Activated T-helper 17 cell treated with anti-CD3 and anti-CD28 coated beads, Interleukin-2, amount 50 U/mL, for 72 hours (primary cell): ENCODE measurements around the gene ODAD2. TPM values are rescaled to one million over a fixed set of nuclear protein-coding genes. Genes with fewer than 3 reads are reported as not detected.
A peak's percentile ranks its signal among the peaks of the same experiment; 100 is the strongest.
"Not testable (repeated sequence)": the region's sequence is repeated elsewhere in the genome, so short reads cannot be mapped to it uniquely, and the experiment has no call there.

Experiments
- ATAC-seq: fragments of 150-1000 bp; cut with Tn5 transposase; replicated peaks from 2 replicates; pipeline ENCODE4 v1.10.0; 2021; ENCODE audit warnings: mild to moderate bottlenecking, moderate library complexity
- H3K27ac Mint-ChIP-seq: one replicate; pipeline ENCODE4 v1.8.0; 2022; ENCODE audit warnings: mixed read lengths
- H3K27me3 Mint-ChIP-seq: one replicate; pipeline ENCODE4 v1.8.0; 2022; ENCODE audit warnings: mixed read lengths
- H3K36me3 Mint-ChIP-seq: one replicate; pipeline ENCODE4 v1.8.0; 2022; ENCODE audit warnings: low read depth, mild to moderate bottlenecking, mixed read lengths
- H3K4me1 Mint-ChIP-seq: one replicate; pipeline ENCODE4 v1.8.0; 2022; ENCODE audit warnings: mixed read lengths
- H3K4me3 Mint-ChIP-seq: one replicate; pipeline ENCODE4 v1.8.0; 2022; ENCODE audit warnings: mild to moderate bottlenecking, mixed read lengths
- H3K9me3 Mint-ChIP-seq: one replicate; pipeline ENCODE4 v1.8.0; 2022; ENCODE audit warnings: mixed read lengths
- total RNA-seq, 2 donors: library from RNA; stranded (reverse); gene quantifications; one replicate each; pipeline ENCODE4 v1.2.3, GENCODE V29; 2022

Gene ODAD2
- total RNA-seq, 2 donors from 2014 or later, result 0.08 TPM; not detected in 1

DNA sequence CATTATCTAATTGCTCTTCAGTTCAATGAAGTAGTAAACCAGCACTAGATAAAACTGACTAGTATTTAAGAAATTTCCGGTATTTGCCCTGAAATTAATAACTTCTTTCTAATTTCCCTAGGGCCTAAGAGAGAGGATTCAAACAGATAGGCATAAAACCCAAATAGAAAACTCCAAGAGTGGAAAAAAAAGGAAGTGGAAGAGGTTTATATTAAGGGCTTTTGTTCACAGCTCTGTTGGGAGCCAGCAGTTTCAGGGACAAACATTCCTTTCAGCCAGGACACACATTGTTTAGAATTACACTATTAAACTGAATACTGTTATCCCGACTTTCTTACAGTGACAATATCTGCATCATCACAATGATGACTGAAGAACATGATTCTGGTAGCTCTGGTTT, 3.6 kb downstream of the ODAD2 start:
- H3K36me3 Mint-ChIP-seq, result no peaks in the 10 kb centered on the region
- H3K9me3 Mint-ChIP-seq, result no peaks in the 10 kb centered on the region
- H3K27ac Mint-ChIP-seq, result no peak overlapping the region
- peaks cover 7% of the 10 kb centered on the region for H3K4me1 Mint-ChIP-seq
- no peak for ATAC-seq
- H3K27me3 Mint-ChIP-seq, result peaks cover 34% of the 10 kb centered on the region
- H3K4me3 Mint-ChIP-seq, result no peak overlapping the region

DNA sequence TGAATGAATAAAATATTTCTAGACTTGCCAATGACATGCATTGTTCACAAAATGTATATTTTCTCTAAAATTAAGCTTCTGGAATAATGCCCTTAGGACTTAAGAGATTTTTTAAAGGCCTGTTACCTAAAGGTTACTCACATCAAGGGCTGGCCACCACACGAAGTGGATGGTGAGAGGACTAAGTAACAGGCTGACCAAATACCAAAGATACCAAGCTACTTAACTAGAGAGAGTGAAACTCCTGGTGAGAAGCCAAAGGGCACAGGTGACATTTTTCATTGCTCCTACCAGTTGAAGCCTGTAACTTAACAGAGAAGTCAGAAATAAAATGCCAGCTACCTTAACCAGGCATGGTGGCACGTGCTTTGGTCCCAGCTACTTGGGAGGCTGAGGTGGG, 9.5 kb downstream of the ODAD2 start:
- ATAC-seq, H3K4me3 Mint-ChIP-seq, H3K36me3 Mint-ChIP-seq, H3K9me3 Mint-ChIP-seq, H3K4me1 Mint-ChIP-seq, H3K27ac Mint-ChIP-seq: not testable (repeated sequence)
- peaks cover 23% of the 10 kb centered on the region for H3K27me3 Mint-ChIP-seq

DNA sequence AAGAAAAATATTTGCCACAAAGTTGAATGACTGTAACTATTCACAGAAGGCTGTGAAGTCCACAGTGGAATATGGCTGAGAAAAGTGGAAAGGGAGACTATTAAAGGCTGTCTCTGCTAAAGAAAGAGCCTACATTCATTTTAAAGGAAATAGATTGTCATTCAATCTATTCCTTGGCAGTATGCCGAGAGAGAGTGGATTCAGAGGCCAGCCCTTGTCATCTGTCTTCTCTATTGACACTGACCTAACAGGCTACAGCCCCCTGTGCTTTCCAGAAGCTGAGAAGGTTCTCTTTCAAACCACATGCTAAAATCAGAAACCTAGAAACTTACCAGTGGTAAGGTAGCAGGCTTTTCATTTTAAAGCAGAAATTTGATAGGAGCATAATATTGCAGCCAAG, 12.1 kb downstream of the ODAD2 start:
- Mint-ChIP-seq H3K36me3 (no peaks in the 10 kb centered on the region), H3K27me3 (peaks cover 21% of the 10 kb centered on the region), H3K4me1 (no peaks in the 10 kb centered on the region), H3K27ac (no peak overlapping the region), H3K4me3 (no peak overlapping the region), H3K9me3 (no peaks in the 10 kb centered on the region)
- ATAC-seq, result no peak

- Mint-ChIP-seq H3K4me3 (no peak overlapping the region), H3K27ac (no peak overlapping the region), H3K4me1 (no peaks in the 10 kb centered on the region), H3K27me3 (peaks cover 17% of the 10 kb centered on the region), H3K36me3 (no peaks in the 10 kb centered on the region), H3K9me3 (peaks cover 3% of the 10 kb centered on the region)
- no peak for ATAC-seq
Measured at GRCh38 chr10:27982875-27983543, 15.9 kb downstream of the ODAD2 start.

DNA sequence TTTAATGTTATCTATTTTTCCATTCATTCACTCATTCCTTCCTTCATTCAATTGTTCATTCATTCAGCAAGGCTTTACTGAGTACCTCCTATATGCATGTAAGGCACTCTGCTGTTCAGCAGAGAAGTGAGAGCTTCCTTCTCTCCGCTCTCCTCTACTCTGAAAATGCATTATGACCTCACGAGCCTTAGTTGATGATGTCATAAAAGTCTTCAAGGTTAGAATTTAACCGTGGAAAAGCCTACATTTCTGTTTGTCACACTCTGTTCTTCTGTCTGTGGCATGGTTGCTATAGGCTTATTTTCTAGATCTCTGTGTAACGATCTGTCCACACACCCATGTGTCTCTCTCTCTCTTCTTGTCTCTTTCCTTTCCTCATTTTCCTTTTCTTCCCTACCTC, 17.1 kb downstream of the ODAD2 start:
- Mint-ChIP-seq H3K27ac (no peak overlapping the region), H3K27me3 (peaks cover 17% of the 10 kb centered on the region), H3K4me1 (no peaks in the 10 kb centered on the region), H3K9me3 (peaks cover 3% of the 10 kb centered on the region), H3K4me3 (no peak overlapping the region), H3K36me3 (no peaks in the 10 kb centered on the region)
- ATAC-seq, result no peak

DNA sequence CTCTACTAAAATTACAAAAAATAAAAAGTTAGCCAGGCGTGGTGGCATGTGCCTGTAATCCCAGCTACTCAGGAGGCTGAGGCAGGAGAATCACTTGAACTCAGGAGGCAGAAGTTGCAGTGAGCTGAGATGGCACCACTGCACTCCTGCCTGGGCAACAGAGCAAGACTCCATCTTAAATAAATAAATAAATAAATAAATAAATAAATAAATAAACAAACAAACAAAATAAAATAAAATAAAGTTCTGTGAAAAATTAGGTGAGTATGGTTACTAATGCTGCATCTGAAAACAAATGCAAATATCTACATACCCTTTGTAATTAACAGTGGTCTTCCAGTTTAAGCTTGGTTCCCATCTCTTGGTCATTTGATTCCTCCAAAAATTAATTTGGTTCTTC, 28.1 kb downstream of the ODAD2 start:
- H3K36me3 Mint-ChIP-seq, H3K9me3 Mint-ChIP-seq, H3K27ac Mint-ChIP-seq, H3K27me3 Mint-ChIP-seq, ATAC-seq, H3K4me3 Mint-ChIP-seq, H3K4me1 Mint-ChIP-seq: not testable (repeated sequence)

DNA sequence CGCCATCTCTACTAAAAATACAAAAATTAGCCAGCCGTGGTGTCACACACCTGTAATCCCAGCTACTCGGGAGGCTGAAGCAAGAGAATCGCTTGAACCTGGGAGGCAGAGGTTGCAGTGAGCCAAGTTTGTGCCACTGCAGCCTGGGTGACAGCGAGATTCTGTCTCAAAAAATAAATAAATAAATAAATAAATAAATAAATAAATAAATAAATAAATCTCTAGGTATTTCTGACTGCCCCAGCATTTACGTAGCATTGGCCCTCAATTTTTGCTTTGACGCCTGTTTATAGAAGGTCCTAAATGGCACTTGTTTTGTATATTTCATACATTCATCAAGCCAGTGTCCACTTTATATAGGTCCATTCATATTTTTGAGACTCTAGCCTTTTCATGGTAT, 28.9 kb downstream of the ODAD2 start:
- H3K4me1 Mint-ChIP-seq, H3K27ac Mint-ChIP-seq, H3K9me3 Mint-ChIP-seq, H3K4me3 Mint-ChIP-seq, ATAC-seq, H3K27me3 Mint-ChIP-seq, H3K36me3 Mint-ChIP-seq: not testable (repeated sequence)

DNA sequence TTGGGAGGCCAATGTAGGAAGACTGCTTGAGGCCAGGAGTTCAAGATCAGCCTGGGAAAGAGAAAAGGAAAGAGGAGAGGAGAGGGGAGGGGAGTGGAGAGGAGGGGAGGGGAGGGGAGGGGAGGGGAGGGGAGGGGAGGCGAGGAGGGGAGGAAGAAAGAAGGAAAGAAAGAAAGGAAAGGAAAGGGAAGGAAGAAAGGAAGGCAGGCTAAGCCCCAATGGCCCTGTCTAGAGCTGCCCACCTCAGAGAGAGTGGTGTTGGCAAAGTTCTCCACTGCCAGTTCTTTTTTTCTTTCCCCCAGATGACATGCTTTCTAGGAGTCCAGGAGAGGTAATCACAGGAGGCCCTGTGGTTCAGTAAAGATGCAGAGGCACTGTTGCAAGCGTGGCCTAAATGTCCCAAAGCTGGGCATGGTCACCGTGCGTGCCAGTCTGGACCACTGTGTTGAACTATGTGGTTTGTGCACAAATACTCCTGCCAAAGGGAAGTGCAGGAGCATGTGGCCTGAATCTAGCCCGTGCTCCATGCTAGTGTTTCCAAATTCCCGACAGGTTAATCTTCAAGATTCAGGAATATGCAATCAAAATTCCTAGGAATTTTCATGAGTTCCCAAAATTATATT, 39.7 kb downstream of the ODAD2 start:
- Mint-ChIP-seq H3K27me3 (no peaks in the 10 kb centered on the region), H3K4me1 (peaks cover 7% of the 10 kb centered on the region), H3K4me3 (peak overlapping the region; percentile 66), H3K9me3 (no peaks in the 10 kb centered on the region), H3K27ac (peak overlapping the region; percentile 36), H3K36me3 (no peaks in the 10 kb centered on the region)
- no peak for ATAC-seq

DNA sequence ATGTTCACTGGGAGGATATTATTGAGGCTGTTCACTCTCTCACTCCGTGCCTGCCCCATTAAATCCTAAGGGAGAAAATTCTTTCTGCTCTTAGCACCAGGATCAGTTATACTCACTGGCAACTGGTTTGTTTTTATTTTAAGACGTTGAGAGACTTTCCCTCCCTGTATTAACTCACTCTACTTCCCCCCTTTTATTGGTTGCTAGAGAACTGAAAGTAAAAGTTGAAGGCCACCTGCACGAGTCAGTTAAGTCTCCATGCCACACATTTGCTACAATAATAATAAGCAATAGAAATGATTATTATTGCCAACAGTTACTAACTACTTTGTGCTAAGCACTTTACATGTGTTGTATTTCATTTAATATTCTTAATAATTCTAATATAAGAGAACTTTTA, 40.5 kb downstream of the ODAD2 start:
- Mint-ChIP-seq H3K27ac (peak overlapping the region; percentile 36), H3K4me3 (peak overlapping the region; percentile 66)
- not testable (repeated sequence) for H3K36me3 Mint-ChIP-seq, H3K4me1 Mint-ChIP-seq, H3K27me3 Mint-ChIP-seq, ATAC-seq, H3K9me3 Mint-ChIP-seq

GRCh38 chr10:27950242-27950564, 48.7 kb downstream of the ODAD2 start:
- H3K27ac Mint-ChIP-seq, result no peak overlapping the region
- H3K4me3 Mint-ChIP-seq, result no peak overlapping the region
- H3K27me3 Mint-ChIP-seq, result peaks cover 1% of the 10 kb centered on the region
- H3K9me3 Mint-ChIP-seq, result no peaks in the 10 kb centered on the region
- H3K36me3 Mint-ChIP-seq, result no peaks in the 10 kb centered on the region
- H3K4me1 Mint-ChIP-seq, result no peaks in the 10 kb centered on the region
- ATAC-seq, result no peak

DNA sequence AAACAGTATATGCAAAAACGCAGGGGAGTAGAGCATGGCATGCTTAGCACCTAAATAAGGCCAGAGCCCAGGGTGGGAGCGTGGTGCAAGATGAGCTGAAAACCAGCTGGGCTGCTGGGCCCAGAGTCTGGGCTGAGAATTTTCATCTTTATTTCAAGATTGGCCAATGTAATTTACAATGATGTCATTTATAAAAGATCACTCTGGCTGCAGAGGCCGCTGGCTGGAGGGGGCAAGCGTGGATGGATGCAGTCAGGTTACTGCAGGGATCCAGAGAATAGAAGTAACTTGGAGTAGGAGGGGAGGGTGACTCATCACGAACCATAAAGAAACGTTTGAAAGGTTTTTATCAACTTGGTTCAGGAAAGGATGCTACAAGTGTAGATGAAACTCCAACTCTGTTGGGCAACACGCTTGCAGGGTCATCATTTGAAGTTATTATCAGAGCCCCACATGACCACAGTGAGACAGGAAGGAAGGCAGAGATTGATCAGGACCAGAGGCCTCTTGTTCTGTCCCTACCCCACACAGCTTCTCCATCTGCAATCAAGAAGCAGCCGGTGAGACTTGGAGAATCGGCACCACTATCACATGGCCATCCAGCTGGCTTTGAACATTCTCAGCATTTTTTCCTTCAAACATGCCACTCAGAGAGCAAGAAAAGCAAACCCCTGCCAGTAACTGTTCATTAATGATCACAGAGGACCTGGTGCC, 49.2 kb downstream of the ODAD2 start:
- Mint-ChIP-seq H3K4me1 (no peaks in the 10 kb centered on the region), H3K36me3 (no peaks in the 10 kb centered on the region), H3K27me3 (peaks cover 6% of the 10 kb centered on the region), H3K9me3 (no peaks in the 10 kb centered on the region), H3K4me3 (no peak overlapping the region), H3K27ac (no peak overlapping the region)
- ATAC-seq, result no peak

DNA sequence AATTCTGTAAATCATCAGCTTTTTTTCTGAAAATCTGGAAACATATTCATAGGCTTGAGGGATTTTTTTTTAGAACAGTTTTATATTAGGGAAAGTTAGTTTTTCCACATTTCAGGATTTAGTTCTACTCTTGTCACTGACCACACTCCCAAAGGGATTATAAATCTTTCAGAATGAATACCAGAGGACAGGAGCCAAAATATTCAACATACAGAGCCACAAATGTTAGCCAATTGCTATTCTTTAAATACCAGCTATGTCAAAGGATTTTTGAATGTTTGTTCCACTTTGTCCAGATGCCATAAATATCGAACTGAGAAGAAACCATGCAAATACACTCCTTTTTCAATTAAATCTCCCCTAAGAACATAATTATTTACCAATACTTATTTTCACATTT, 50.7 kb downstream of the ODAD2 start:
- H3K4me1 Mint-ChIP-seq, result no peaks in the 10 kb centered on the region
- H3K27me3 Mint-ChIP-seq, result peaks cover 6% of the 10 kb centered on the region
- no peak overlapping the region for H3K27ac Mint-ChIP-seq
- ATAC-seq, result no peak
- no peak overlapping the region for H3K4me3 Mint-ChIP-seq
- no peaks in the 10 kb centered on the region for H3K36me3 Mint-ChIP-seq
- no peaks in the 10 kb centered on the region for H3K9me3 Mint-ChIP-seq

DNA sequence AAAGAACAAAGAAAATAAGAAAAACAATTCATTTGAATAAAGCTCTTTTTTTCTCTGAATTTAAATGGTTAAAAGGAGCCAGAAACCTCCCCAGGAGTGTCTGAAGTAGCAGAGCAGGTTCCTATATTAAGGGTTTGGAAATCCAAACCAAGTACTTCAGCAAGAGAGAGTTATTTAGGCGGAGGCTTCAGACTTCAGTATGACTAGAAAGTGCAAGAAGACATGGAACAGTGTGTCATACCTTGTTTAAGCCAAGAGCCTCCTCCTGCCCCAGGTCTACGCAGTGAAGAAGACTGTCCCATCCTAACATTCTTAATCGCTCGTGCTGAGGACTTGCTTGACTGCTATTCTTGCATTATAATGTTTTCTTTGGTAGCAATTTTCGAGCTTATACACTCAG, 51.3 kb downstream of the ODAD2 start:
- H3K9me3 Mint-ChIP-seq, result no peaks in the 10 kb centered on the region
- no peaks in the 10 kb centered on the region for H3K36me3 Mint-ChIP-seq
- ATAC-seq, result no peak
- H3K4me3 Mint-ChIP-seq, result no peak overlapping the region
- peaks cover 6% of the 10 kb centered on the region for H3K27me3 Mint-ChIP-seq
- H3K4me1 Mint-ChIP-seq, result no peaks in the 10 kb centered on the region
- no peak overlapping the region for H3K27ac Mint-ChIP-seq

- peaks cover 6% of the 10 kb centered on the region for H3K27me3 Mint-ChIP-seq
- no peaks in the 10 kb centered on the region for H3K9me3 Mint-ChIP-seq
- no peaks in the 10 kb centered on the region for H3K4me1 Mint-ChIP-seq
- no peaks in the 10 kb centered on the region for H3K36me3 Mint-ChIP-seq
- H3K27ac Mint-ChIP-seq, result no peak overlapping the region
- no peak overlapping the region for H3K4me3 Mint-ChIP-seq
- no peak for ATAC-seq
Measured at GRCh38 chr10:27944005-27944404, 54.9 kb downstream of the ODAD2 start.

DNA sequence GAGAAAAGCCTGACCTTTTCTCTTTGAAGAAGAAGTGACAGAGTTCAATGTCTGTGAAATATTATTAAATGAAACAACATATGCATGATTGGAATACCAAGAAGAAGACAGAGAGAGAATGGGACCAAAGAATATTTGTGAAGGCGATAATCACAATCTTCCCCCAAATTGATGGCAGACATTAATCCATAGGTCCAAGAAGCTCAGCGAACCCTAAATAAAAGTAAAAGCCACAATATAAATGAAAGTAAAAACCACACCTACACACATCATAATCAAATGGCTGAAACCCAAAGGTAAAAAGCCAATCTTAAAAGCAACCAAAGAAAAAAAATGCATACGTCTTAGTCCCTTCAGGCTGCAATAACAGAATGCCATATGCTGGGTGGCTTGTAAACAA, 84.0 kb downstream of the ODAD2 start:
- Mint-ChIP-seq H3K27me3 (peaks cover 25% of the 10 kb centered on the region), H3K27ac (no peak overlapping the region), H3K36me3 (no peaks in the 10 kb centered on the region), H3K9me3 (no peaks in the 10 kb centered on the region), H3K4me1 (no peaks in the 10 kb centered on the region), H3K4me3 (no peak overlapping the region)
- no peak for ATAC-seq
